GM19043 (cell line): Measurements from ENCODE around the gene DNM1L.

ENCODE experiments used
- ATAC-seq: cut with Tn5 transposase; IDR thresholded peaks from one replicate; pipeline ENCODE4 v1.9.1; 2021; ENCODE audit warnings: low read depth; ENCODE audit not compliant: unreplicated experiment

DNM1L gene

DNA sequence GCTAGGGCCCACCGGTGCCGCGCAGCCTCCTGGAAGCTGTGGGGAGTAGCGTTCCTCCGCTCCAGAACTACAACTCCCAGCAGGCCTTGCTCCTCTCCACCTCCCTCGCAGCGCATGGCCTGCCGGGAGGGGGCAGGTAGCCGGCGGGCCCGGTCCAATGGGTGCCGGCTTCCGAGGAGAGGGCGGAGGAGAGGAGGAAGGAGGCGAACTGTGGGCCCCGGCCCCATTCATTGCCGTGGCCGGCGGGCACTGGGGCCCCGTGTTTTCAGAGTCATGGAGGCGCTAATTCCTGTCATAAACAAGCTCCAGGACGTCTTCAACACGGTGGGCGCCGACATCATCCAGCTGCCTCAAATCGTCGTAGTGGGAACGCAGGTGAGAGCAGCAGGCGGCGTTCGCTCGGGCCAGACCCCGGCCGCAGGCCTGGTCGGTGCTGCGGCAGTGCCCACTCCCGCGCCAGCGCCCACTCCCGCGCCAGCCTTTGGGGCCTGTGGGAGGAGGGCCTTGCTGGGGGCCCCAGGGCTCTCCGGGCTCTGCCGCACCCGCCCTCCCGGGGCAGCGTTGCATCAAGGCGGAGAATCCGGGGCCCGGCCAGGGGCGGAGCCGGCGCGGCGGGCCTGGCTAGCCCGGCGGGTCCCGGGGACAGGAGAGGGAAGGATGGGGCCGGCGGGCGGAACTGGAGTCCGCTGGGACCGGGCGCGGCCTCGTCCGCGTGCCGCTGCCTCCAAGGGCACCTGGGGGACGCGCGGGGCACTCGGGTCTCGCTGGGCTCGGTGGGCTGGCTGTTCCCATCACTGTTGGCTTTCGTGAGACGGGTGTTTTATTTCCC, at the start of gene DNM1L:
TSS of gene DNM1L (plus strand) at position 211 of the 829 bp plus-strand sequence. CDS start at position 274, 63 bp downstream.
- ATAC-seq = peak; percentile 94

DNA sequence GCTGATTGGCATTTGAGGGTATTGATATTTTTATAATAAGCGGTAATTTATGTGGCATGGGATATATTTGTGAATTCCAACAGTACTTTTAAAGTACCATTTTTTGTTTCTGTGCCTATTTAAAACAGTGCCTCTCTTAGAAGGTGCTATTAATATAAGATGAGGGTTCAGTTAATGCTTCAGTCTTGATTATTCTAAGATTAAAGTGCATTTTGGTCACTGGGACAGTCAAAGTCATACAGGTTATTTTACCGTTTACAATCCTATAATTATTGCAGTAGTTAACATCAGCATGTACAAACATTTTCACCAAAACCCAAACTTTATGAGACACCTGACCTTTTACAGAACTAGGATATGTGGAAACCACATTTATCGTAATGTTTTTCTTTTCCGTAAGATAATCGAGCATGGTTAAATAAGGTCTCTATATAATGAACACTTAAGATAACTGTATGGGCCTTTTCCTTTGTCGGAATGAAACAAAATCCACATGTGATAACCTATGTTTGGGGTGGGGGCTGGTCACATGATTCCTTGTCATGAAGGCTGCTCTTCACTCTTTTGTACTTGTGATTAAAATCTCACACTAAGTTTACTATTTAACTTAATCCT, 37.7 kb upstream of the DNM1L start:
- no peak for ATAC-seq

DNA sequence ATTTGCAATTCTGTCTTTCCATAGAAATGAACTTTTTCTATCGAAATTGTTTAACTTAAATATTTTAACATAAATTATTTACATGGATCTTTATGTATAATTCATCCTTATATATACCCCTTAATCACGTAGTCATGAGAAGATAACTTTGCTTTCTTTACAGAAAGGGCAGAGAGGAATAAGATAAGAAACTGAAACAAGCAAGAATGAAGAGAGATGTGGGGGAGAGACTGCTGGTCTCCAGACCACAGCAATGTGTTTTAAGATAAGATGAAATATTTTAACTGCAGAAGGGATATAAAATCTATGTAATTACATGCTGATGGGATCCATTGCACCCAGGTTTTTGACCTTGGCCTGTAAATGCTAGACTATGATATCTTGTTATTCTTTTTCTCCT, 34.7 kb upstream of the DNM1L start:
- ATAC-seq = no peak

DNA sequence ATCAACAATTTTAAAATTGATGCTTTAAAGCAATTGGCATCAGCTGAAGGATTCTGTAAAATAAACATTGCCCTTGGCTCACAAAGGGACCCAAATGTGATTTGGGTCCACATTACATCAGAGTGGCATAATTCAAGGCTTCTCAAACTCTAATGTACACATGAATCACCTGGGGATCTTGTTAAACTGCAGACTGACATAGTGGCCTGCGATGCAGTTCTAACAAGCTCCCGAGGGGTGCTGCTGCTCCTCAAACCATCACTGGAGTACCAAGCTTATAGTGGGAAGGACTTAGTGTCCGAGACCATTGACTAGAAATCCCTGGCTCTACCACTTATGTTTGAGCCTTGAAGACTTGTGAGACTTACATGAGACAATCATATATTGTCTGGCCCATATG, 31.8 kb upstream of the DNM1L start:
- ATAC-seq = no peak

DNA sequence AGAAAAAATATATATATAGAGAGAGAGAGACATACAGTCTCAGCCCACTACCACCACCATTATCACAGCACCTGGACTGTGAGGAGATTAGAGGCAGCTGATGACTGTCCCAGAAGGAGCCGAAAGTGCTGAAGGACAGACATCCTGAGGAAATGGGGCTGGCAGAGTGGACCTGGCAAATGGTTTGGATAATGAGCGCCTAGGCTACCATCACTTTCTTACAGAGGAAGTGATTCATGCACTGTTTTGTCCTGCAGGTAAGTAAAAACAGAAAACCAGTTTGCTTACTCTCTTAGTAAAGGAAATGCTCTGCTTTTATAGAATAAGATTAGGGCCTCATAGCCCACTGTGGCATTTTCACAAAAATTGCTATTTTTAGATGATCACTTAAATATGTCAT, 28.6 kb upstream of the DNM1L start:
- no peak for ATAC-seq

DNA sequence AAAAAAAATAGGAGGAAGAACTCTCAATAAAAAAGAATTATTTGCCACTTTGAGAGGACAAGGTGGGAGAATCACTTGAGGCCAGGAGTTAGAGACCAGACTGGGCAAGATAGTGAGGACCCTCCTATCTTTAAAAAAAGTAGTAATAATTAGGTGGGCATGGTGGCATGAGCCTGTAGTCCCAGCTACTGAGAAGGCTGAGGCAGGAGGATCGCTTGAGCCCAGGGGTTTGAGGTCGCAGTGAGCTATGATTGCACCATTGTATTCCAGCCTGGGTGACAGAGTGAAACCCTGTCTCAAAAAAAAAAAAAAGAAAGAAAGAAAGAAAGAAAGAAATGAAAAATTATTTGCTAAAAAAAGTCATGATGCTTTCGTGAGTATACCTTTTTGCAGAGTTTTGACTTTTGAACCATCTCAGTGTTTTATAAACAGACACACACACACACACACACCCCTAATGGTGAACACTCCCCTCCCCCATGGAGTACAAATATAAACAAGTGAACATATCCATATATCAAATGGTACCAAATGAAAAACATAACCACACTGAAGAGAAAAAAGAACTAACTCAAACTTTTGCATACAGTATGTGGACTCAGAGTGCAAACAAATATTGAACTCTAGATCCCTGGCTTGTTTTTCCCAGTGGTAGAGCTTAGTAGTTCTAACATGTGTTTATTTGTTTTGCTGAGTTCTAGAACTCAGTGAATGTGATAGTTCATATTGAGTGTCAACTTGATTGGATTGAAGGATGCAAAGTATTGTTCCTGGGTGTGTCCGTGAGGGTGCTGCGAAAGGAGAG, 27.7 kb upstream of the DNM1L start:
- no peak for ATAC-seq

DNA sequence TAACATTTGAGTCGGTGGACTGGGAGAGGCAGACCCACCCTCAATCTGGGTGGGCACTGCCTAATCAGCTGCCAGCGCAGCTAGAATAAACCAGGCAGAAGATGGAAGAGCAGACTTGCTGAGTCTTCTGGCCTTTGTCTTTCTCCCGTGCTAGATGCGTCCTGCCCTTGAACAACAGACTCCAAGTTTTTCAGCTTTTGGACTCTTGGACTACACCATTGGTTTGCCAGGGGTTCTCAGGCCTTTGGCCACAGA, 27.2 kb upstream of the DNM1L start:
- ATAC-seq = no peak

DNA sequence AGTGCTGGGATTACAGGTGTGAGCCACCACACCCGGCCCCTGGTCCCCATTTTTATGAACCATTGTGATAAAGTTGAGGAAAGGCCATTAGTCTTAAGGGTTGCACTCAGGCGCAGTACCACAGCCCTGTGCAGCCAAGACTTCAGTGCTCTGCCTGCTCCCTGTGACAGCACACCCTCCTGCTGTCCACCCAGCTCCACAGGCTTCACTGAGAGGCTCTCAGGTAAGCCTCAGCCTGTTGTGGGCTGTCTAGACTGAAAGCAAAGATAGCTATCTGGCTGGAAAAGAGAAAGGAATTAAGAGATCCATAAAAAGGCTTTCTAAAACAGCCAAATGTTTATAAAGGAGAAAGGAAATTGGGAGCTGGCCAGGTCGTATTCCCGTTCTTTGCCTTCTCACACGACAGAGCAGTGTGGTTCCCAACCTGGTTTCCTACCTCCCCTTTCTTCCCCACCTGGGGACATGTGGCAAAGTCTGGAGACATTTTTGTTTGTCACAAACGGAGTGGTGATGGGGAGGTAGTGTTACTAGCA, 19.1 kb upstream of the DNM1L start:
- ATAC-seq = no peak

DNA sequence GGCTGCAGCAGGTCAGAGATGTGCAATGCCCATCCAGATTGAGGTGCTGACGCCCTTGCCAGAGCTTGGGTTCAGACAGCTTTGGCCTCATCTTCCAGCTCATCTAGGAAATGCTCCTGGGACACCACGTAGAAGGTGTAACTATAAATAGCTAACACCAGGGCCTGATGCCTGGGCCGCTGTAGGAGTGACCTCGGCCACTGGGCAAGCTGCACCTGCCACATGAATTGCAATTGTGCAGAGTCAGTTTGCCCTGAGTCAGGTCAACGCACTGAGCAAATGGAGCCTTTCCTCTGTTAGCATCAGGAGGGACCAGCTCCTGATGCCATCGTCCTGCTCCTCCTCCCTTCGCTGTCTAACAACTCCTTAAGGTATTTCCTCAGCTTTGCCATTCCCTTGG, 17.4 kb upstream of the DNM1L start:
- ATAC-seq = no peak

DNA sequence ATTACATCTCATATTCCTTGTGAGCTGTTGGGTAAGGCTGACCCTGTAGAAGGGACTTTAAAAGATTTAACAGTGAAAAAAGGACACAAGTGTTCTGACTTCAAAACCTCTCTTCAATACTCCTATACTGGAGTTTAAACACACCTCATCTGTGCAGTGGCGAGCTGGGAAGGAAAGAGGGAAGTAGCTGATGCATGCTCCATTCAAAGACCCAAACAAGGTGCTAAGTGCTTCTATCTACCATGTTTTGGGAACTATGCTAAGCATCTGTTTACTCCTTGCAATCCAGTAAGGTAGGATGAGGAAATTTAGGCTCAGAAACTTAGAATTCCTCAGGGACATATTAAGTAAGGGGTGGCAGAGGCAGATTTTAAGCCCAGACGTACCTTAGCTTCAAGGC, 16.4 kb upstream of the DNM1L start:
- ATAC-seq = no peak

DNA sequence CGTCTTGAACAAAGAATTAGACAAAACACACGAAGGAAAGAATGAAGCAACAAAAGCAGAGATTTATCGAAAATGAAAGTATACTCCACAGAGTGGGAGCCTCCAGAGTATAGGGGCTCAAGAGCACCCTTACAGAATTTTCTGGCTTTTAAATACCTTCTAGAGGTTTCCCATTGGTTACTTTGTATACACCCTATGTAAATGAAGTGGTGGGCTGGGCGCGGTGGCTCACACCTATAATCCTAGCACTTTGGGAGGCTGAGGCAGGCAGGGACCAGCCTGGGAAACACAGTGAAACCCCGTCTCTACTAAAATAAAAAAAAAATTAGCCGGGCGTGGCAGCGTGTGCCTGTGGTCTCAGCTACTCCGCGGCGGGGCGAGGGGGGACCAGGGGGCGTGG, 13.1 kb upstream of the DNM1L start:
- no peak for ATAC-seq

DNA sequence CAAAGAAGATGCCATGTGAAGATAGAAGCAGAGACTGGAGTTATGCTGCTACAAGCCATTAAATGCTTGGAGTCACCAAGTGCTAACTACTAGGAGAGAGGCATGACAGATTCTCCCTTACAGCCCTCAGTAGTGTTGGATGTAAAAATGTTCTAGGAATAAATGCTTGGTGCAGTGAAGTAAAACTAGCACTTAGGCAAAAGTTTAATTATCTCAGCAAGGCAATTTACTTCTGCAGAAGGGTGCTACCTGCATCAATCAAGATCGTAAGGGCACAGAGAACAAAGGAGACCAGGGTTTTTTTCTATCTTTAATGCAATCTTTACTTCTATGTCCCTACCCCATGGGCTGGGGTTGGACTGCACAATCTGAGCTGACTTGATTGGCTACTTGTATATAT, 9.5 kb upstream of the DNM1L start:
- ATAC-seq = no peak

DNA sequence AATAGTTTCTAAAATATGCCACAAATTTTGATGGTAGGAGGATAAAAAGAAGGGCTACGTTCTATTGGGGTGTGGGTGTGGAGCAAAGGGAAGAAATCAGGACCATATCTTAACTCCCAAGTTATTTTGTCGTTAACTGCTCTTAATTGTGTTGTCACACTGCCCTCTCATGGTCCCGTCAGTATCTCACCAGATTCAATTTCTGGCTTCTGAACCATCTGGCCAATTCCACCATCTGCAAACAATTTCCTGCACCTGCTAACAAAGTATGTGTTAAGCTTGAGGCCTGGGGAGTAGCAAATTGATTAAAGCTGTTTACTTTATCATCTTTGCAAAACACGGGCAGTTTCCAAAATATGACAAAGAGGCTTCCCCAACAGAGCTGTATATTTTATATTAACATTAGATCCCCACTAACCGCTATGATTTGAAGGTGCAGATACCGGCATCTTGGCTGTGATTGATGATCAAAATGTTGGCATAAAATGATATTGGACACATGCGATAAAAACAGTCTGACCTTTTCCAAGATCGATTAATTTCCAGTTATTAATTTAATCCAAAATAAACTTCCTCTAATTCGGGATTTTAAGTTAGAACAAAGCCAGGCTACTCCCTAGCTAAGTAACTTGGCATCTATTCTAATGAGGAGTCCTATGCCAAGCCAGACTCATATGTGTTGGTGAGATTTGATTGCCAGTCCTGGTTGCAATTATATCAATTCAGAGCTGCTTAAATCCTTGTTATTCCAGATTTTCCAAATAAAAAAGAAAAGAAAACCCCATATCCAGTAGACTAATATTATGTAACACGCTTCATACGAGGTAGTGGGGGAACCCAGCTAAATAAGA, 6.9 kb upstream of the DNM1L start:
- no peak for ATAC-seq

DNA sequence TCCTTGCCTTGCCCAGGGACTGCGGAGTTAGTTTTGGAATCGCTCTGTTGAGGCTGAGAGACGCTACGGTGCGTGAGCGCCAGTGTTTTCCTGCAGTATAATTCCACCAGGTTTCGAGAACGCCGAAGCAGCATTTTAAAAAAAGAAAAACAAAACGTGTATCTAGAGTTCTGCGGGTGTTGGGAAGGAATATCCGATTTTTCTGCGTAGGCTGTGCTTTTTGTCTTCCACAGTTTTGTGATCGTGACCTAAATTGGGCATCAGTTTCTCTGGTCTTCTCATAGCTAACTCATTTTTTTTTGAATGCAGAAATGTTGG, 778 bp downstream of the DNM1L start:
- no peak for ATAC-seq

DNA sequence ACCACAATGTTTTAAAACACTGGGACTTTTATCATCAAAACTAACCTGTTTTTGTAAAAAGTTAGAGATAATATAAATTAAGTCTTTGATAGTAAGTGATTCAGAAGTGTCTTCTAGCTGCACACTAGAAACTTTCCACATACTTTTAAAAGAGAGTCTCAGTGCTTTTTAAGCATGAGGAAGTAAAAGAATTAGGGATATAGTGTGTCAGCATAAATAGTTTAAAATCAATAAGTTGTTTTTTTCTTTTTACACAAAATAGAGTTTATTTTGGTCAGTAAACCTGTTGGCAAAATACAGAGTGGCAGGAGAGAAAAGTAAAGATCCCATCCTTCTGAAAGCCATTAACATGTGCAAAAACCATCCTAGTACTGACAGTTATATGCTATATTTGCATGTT, 1.7 kb downstream of the DNM1L start:
- no peak for ATAC-seq

DNA sequence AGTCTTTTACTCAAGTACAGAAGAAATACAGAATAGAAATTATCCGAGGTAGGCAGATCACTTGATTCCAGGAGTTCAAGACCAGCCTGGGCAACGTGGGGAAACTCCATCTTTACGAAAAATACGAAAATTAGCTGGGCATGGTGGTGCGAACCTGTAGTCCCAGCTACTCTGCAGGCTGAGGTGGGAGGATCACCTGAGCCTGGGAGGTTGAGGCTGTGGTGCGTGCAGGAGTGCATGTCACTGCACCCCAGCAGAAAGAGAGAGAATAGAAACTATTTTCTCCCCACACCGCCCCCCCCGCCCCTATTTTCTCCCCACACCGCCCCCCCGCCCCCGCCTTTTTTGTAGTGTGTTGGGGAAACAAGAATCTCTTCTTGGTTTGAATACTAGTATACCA, 2.2 kb downstream of the DNM1L start:
- ATAC-seq = no peak

DNA sequence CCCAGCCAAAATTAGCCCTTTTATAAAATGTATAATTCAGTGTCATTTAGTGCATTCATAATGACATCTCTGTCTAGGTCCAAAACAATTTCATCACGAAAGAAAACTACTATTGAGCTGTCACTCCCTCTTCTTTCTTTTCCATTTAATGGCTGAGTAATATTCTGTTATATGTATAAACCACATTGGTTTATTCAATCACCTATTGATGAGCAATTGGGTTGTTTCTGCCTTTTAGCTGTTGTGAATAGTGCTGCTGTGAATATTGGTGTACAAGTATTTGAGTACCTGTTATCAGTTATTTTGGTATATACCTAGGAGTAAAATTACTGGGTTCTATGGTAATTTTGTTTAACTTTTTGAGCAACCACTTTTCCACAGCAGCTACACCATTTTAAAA, 7.2 kb downstream of the DNM1L start:
- no peak for ATAC-seq

DNA sequence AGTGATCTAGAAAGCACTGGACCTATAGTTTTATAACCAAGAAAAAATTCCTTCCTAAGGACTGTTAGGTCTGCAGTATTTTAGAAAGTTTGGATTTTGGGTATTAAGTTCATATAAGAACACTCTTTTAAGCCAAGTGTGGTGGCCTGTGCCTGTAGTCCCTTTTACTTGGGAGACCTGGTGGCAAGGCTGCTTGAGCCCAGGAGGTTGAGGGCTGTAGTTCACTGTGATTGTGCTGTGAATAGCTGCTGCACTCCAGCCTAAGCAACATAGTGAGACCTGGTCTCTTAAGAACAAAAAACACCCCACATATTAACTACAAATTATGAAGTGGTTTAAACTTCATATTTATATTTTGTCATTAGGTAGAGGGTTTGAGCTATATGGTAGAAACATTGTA, 9.7 kb downstream of the DNM1L start:
- ATAC-seq = no peak

DNA sequence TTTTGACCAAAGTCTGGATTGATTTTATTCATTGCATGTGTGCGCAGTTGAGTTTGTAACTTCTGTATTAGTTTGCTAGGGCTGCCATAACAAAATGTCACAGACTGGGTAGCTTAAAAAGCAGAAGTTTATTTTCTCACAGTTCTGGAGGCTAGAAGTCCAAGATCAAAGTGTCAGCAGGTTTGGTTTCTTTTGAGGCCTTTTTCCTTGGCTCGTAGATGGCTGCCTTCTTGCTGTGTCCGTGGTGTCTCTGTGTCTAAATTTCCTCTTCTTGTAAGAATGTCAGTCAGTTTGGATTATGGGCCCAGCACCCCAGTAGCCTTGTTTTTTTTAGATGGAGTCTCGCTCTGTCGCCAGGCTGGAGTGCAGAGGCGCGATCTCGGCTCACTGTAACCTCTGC, 11.8 kb downstream of the DNM1L start:
- ATAC-seq = no peak

DNA sequence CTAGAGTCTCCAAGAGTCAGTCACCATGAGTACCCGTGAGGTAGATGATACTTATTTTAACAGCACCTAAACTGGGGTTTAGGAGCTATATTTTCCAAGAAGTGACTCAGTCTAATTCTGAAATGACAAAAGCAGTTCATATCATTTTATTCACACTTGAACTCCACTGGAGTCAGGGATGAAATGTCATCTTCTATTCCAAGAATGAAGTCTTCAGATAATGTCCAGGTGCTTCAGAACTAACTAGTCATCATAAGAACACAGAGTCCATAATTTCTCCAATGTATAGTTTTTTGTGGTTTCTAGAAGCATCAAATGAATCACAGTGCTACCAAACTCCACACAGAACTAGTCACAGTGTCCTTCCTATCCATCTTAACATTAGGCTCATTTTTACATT, 13.3 kb downstream of the DNM1L start:
- ATAC-seq = no peak

DNA sequence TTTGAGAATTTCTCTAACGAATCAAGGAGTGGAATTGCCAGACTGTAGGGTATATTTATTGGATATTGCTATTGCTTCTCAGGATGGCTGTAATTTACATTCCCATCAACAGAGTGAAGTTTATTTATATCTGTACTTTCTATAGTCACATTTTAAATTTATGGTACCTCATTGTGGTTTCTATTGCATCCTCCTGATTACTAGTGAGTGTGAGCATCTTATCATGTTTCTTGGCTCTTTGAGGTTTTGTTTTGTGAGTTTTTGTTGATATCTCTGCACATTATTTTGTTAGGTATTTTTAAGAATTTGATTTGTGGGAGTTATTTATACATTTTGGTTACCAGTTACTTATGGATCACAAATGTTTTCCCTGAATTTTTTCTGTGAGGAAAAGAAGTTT, 13.9 kb downstream of the DNM1L start:
- no peak for ATAC-seq
